RWPE2 (cell line): ENCODE measurements around the gene SHROOM1.

Experiments
- ATAC-seq: fragments of 200-7000 bp; cut with Tn5 transposase; 3 replicates; pipeline ENCODE4 v1.9.1; 2021; ENCODE audit warnings: low read depth
- DNase-seq: peaks from one replicate; pipeline ENCODE4 v3.0.0-alpha.2; 2020; ENCODE audit warnings: low spot score
- H3K27ac ChIP-seq: fragments of 450-650 bp; 2 replicates; pipeline ENCODE4 v1.5.1; 2017; ENCODE audit warnings: mild to moderate bottlenecking; ENCODE audit not compliant: poor library complexity, severe bottlenecking
- H3K27me3 ChIP-seq: fragments of 250-450 bp; sonication (Bioruptor Pico); 2 replicates; pipeline ENCODE4 v1.5.1; 2021; ENCODE audit warnings: mild to moderate bottlenecking, moderate library complexity; ENCODE audit not compliant: insufficient read depth, poor library complexity, severe bottlenecking
- H3K36me3 ChIP-seq: fragments of 250-450 bp; sonication (Bioruptor Pico); 2 replicates; pipeline ENCODE4 v1.5.1; 2020; ENCODE audit warnings: low read depth, mild to moderate bottlenecking, moderate library complexity
- H3K4me1 ChIP-seq: fragments of 250-450 bp; sonication (Bioruptor Pico); 2 replicates; pipeline ENCODE4 v1.5.1; 2021; ENCODE audit warnings: mild to moderate bottlenecking, moderate library complexity; ENCODE audit not compliant: insufficient read depth, poor library complexity, severe bottlenecking
- H3K4me3 ChIP-seq: fragments of 250-450 bp; sonication (Bioruptor Pico); 2 replicates; pipeline ENCODE4 v1.5.1; 2021; ENCODE audit warnings: mild to moderate bottlenecking, moderate library complexity; ENCODE audit not compliant: severe bottlenecking
- H3K9me3 ChIP-seq: fragments of 250-450 bp; sonication (Bioruptor Pico); 2 replicates; pipeline ENCODE4 v1.5.1; 2021; ENCODE audit warnings: mild to moderate bottlenecking, moderate library complexity; ENCODE audit not compliant: severe bottlenecking
- CTCF ChIP-seq: fragments of 450-650 bp; IDR thresholded peaks from one replicate; pipeline ENCODE4 v1.5.1; 2017; ENCODE audit warnings: mild to moderate bottlenecking, moderate library complexity; ENCODE audit not compliant: poor library complexity, severe bottlenecking

SHROOM1 gene

DNA sequence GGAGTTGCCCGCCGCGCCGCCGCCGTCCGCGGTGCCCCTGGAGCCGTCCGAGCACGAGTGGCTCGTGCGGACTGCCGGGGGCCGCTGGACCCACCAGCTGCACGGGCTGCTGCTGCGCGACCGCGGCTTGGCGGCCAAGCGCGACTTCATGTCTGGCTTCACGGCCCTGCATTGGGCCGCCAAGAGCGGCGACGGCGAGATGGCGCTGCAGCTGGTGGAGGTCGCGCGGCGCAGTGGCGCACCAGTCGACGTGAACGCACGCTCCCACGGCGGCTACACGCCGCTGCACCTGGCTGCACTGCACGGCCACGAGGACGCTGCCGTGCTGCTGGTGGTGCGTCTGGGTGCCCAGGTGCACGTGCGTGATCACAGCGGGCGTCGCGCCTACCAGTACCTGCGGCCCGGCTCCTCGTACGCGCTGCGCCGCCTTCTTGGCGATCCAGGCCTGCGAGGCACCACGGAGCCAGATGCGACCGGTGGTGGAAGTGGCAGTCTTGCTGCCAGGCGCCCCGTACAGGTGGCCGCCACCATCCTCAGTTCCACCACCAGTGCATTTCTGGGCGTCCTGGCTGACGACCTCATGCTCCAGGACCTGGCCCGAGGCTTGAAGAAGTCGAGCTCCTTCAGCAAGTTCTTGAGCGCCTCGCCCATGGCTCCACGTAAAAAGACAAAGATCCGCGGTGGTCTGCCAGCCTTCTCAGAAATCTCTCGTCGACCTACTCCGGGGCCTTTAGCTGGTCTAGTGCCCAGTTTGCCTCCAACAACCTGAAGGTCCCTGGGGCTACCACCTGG lies 15.7 kb downstream of the SHROOM1 start:
- Histone ChIP-seq H3K4me3 (no peak overlapping the region), H3K27ac (no peak overlapping the region), H3K27me3 (no peaks in the 10 kb centered on the region), H3K36me3 (no peaks in the 10 kb centered on the region), H3K4me1 (peaks cover 4% of the 10 kb centered on the region), H3K9me3 (no peaks in the 10 kb centered on the region)
- DNase-seq (no peak), ATAC-seq (no peak)
- no peak for TF ChIP-seq CTCF

GRCh38 chr5:132813599-132814502 lies 16.6 kb downstream of the SHROOM1 start:
- TF ChIP-seq CTCF: no peak
- H3K36me3 ChIP-seq: no peaks in the 10 kb centered on the region

GRCh38 chr5:132812781-132813598 lies 17.5 kb downstream of the SHROOM1 start, which contains the start of gene SOWAHA:
Gene SOWAHA, plus strand, starts transcription at chr5:132813302. Its CDS starts 320 bp downstream, at chr5:132813622.
- no peak for TF ChIP-seq CTCF
- peak within 1 kb of the TSS; percentile 50 for H3K4me3 ChIP-seq
- DNase-seq (no peak), ATAC-seq (peak; percentile 41; the same call in 2 of the 3 replicates)
- no peaks in the 10 kb centered on the region for H3K36me3 ChIP-seq
- H3K9me3 ChIP-seq: no peaks in the 10 kb centered on the region
- no peak within 1 kb of the TSS for H3K27ac ChIP-seq
- no peaks in the 10 kb centered on the region for H3K27me3 ChIP-seq
- H3K4me1 ChIP-seq: peaks cover 4% of the 10 kb centered on the region

More at GRCh38 chr5:132813599-132814502, 16.6 kb downstream of the SHROOM1 start:
- H3K27ac ChIP-seq: no peak overlapping the region
- DNase-seq (no peak), ATAC-seq (peak; percentile 67)
- peak overlapping the region; percentile 50 for H3K4me3 ChIP-seq
- no peaks in the 10 kb centered on the region for H3K27me3 ChIP-seq
- H3K4me1 ChIP-seq: peaks cover 4% of the 10 kb centered on the region
- H3K9me3 ChIP-seq: no peaks in the 10 kb centered on the region

DNA sequence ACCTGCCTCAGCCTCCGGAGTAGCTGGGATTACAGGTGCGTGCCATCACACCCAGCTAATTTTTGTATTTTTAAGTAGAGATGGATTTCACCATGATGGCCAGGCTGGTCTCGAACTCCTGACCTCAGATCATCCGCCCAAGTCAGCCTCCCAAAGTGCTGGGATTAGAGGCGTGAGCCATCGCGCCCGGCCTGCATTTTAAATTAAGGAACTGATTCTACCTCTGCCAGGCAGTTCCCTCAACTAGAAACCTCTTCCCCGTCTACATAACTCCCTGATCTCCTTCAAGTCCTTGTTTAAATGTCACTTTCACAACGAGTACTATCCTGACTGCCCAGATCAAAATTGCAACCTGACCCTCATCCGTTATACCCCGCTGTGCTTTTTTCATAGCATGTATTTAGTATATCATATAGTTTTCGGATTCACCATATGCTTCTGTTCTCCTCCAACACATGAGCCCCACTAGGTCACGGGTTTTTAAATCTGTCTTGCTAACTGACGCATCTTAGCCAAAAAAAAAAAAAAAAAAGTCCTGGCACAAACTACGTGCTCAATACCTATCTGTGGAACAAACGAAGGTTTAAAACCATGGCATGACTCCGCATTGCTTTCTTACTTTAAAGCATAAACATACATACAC lies 18.2 kb downstream of the SHROOM1 start:
- H3K4me3 ChIP-seq: no peak overlapping the region
- DNase-seq (no peak), ATAC-seq (no peak)
- no peaks in the 10 kb centered on the region for H3K9me3 ChIP-seq
- H3K36me3 ChIP-seq: no peaks in the 10 kb centered on the region
- H3K27ac ChIP-seq: no peak overlapping the region
- H3K27me3 ChIP-seq: no peaks in the 10 kb centered on the region
- peaks cover 4% of the 10 kb centered on the region for H3K4me1 ChIP-seq
- no peak for TF ChIP-seq CTCF
